A204.1 (cell line): ENCODE results near the gene TTC5.
"Not testable (repeated sequence)": the region's sequence is repeated elsewhere in the genome, so short reads cannot be mapped to it uniquely, and the experiment has no call there.

Experiments used
- FAIRE-seq: peaks from 2 replicates; lab custom pipeline; 2012; peaks lifted over from hg19 to GRCh38; lab: Jason Lieb, UNC

TTC5 gene

DNA sequence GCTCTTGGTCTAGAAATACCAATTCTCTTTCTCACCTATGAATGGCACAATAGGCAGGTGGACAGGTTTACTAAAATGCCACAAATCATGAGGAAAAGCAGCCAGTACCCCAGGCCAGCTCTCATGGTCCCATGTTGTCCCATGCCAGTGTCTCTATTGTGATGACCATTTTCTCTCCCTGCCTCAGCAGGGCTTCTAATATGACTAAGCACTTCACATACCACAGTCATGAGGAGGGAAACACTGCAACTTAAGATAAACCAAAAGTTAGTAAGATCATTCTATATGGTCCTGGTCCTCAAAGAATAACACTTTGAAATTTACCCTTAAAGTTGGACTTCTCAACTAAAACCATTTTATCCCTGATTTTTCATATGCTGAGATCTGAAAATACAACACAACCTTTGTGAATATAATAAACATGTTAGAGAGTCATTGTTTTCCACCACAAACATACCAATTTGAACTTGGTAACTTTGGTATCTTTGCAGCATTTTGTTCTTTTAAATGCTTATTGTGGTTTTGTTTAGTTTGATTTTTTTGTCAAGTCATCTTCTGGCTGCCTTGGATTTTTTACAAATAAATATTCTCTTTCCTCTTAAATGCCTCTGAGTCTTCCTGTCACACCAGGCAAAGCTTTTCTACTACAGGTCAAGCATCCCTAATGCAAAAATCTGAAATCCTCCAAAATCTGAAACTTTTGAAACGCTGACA lies 3.6 kb downstream of the TTC5 start:
- no peak for FAIRE-seq

DNA sequence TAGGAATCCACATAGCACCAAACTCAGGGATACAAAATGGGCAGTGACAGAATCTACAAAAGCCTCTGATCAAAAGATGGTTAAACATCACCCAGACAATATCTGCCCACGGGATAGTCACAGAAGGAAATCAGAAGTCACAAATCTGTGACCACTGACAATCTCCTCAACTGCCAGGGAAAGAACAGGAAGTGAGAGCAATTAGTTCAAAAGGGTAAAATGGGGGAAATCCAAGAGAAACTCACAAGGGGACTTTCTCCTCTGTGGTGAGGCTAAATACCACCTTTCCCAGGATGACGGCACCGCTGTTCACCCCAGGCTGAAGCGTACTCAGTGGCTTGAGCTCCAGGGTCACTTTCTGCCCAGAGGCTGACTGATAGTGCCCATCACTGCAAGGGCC lies 10.7 kb downstream of the TTC5 start:
- FAIRE-seq, result no peak

DNA sequence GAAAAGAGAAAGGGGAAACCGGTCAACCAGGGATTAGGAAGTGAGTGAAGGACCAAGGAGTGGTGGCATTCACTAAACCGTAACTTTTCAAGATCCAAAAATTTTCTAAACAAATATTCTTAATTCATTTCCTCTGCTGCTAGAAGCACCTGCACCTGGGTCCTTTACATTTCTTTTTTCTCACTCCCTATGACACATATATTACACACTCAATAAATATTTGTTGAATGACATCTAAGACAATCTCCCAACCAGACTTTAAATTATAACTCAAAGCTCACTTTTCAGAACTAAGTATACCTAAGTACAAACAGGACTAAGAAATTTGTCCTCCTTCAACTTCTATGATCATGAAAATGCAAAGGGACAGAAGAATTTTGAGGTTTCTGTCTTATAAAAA lies 11.1 kb downstream of the TTC5 start:
- FAIRE-seq, result no peak

DNA sequence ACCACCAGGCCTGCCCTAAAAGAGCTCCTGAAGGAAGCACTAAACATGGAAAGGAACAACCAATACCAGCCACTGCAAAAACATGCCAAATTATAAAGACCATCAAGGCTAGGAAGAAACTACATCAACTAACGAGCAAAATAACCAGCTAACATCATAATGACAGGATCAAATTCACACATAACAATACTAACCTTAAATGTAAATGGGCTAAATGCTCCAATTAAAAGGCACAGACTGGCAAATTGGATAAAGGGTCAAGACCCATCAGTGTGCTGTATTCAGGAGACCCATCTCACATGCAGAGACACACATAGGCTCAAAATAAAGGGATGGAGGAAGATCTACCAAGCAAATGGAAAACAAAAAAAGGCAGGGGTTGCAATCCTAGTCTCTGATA lies 23.8 kb downstream of the TTC5 start:
- not testable (repeated sequence) for FAIRE-seq

DNA sequence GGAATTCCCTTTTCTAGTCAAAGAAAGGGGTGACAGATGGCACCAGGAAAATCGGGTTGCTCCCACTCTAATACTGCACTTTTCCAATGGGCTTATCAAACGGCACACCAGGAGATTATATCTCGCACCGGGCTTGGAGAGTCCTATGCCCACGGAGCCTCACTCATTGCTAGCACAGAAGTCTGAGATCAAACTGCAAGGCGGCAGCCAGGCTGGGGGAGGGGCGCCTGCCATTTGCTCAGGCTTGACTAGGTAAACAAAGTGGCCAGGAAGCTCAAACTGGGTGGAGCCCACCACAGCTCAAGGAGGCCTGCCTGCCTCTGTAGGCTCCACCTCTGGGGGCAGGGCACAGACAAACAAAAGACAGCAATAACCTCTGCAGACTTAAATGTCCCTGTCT lies 25.5 kb downstream of the TTC5 start:
- not testable (repeated sequence) for FAIRE-seq

DNA sequence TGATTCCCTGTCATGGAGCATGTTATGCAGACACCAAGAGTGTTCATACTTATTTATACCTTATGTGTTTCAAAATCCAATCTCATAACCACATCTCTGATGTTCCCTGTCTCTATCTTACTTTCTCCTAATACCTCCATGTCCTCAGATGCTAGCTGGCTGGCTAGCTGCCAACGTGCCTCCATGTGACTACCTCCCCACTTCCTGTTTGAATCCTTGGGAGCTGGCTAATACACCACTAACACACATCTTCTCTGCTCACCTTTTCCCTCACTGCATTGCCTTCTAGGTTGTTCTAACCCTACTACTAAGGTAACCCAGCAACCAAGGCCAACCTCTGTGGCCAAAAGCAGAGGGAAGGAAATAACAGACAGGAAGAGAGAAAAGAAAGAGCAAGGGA lies 27.3 kb downstream of the TTC5 start:
- FAIRE-seq, result no peak

DNA sequence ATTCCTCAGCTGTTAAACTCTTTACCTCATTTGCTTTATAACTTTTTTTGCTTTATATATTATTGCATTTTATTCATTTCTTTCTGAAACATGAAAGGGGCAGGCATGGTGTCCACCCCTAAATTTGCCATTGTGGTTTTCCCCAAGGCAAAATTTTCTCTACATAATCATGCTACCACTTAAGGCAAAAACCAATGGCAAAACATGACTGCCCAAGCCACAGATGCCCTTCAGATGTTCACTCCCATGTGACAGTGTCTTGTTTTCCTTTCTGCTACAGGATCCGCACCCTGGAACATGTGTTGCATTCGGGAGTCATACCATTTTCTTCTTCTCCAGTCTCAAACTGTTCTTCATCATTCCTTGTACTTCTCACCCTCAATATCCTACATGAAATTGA lies 28.3 kb downstream of the TTC5 start:
- no peak for FAIRE-seq

DNA sequence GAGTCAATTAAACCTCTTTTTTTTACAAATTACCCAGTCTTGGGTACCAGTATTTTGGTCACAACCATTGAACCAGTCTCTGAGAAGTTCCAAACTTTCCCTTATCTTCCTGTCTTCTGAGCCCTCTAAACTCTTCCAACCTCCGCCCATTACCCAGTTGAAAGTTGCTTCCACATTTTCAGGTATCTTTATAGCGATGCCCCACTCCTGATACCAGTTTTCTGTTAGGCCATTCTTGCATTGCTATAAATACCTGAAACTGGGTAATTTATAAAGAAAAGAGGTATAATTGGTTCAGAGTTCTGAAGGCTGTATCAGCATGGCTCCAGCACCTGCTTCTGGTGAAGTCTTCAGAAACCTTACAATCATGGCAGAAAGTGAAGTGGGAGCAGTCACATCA lies 31.7 kb downstream of the TTC5 start:
- FAIRE-seq, result no peak

DNA sequence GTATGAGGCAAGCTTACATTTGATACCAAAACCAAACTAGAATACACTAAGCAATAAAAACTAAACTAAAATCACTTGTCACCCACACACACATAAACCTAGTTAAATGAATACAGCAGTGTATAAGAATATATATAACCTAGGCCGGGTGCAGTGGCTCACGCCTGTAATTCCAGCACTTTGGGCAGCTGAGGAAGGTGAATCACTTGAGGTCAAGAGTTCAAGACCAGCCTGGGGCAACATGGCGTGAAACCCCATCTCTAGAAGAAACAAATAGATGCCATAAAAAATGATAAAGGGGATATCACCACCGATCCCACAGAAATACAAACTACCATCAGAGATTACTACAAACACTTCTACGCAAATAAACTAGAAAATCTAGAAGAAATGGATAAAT lies 41.4 kb downstream of the TTC5 start:
- not testable (repeated sequence) for FAIRE-seq

DNA sequence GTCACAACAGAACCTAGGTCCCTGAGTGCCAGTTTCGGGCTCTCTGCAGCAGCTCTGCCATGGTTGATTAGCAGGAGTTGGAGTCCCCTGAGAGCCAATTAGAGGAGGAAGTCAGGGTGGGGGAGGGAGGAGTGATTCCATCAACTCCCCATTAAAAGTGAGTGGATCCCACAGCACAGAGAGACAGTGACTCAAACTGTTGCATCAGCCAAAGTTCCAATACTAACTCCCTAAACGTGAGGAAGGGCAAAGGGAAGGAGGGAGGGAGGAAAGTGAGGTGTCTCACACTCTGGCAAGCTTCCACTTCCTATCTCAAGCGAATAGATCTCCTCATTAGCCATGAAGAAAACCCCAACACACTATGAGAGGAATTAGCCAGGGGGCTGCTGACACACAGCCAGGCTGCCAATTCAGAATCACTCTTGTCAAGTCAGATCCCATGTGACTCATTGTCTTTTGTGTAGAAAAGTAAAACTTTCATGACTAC lies 43.1 kb downstream of the TTC5 start:
- FAIRE-seq, result no peak

DNA sequence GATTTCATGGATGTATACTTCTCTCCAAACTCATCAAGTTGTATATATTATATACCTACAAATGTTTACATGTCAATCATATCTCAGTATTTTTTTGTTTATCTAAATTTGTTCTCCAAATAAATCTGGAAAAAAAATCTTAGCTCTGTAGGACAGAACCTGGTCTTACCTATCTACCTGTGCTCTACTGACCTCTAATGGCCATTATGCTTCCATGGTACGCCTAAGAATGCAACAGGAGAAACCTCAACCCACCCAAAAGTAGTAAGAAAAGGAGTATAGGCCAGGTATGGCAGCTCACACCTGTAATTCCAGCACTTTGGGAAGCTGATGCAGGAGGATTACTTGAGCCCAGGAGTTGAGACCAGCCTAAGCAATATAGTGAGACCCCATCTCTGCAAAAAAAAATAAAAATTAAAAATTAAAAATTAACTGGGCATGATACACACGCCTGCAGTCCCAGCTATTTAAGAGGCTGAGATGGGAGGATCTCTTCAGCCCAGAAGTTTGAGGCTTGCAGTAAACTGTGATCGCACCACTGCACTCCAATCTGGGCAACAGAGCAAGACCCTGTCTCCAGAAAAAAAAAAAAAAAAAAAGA lies 58.0 kb downstream of the TTC5 start:
- FAIRE-seq, result no peak
